ENCODE measurements around the gene CT47B1.

- TF ChIP-seq, protein P1, sequence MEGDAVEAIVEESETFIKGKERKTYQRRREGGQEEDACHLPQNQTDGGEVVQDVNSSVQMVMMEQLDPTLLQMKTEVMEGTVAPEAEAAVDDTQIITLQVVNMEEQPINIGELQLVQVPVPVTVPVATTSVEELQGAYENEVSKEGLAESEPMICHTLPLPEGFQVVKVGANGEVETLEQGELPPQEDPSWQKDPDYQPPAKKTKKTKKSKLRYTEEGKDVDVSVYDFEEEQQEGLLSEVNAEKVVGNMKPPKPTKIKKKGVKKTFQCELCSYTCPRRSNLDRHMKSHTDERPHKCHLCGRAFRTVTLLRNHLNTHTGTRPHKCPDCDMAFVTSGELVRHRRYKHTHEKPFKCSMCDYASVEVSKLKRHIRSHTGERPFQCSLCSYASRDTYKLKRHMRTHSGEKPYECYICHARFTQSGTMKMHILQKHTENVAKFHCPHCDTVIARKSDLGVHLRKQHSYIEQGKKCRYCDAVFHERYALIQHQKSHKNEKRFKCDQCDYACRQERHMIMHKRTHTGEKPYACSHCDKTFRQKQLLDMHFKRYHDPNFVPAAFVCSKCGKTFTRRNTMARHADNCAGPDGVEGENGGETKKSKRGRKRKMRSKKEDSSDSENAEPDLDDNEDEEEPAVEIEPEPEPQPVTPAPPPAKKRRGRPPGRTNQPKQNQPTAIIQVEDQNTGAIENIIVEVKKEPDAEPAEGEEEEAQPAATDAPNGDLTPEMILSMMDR (IDR thresholded peaks at IDR 0.05 in 2 of 3, conservative IDR thresholded peaks at IDR 0.05 in 1 of 3; ENCODE audit: control insufficient read depth in 2 of 3, extremely low read depth in 1 of 3, insufficient read depth in 1 of 3, low read depth in 3 of 3, low read length in 3 of 3) = no peak
- TF ChIP-seq MYC (IDR thresholded peaks at IDR 0.05; ENCODE audit: insufficient read depth, insufficient read length, insufficient replicate concordance, low read length, severe bottlenecking) (no peak), PAX5 (IDR thresholded peaks at IDR 0.05; ENCODE audit: borderline replicate concordance, low read depth, low read length) (no peak), TCF12 (IDR thresholded peaks at IDR 0.05; ENCODE audit: low read depth, low read length) (no peak), SP1 (IDR thresholded peaks at IDR 0.05; ENCODE audit: low read depth, low read length) (no peak), EP300 (IDR thresholded peaks at IDR 0.05; ENCODE audit: borderline replicate concordance in 1 of 2, control insufficient read depth in 1 of 2, low read depth in 2 of 2, low read length in 2 of 2) (no peak), ZNF274 (IDR thresholded peaks at IDR 0.05; ENCODE audit: insufficient read depth, insufficient read length) (no peak), REST (IDR thresholded peaks at IDR 0.05; ENCODE audit: low read depth, low read length) (no peak), CBX5 (IDR thresholded peaks at IDR 0.05; ENCODE audit: low read depth) (no peak)
- TF ChIP-seq, protein P2, sequence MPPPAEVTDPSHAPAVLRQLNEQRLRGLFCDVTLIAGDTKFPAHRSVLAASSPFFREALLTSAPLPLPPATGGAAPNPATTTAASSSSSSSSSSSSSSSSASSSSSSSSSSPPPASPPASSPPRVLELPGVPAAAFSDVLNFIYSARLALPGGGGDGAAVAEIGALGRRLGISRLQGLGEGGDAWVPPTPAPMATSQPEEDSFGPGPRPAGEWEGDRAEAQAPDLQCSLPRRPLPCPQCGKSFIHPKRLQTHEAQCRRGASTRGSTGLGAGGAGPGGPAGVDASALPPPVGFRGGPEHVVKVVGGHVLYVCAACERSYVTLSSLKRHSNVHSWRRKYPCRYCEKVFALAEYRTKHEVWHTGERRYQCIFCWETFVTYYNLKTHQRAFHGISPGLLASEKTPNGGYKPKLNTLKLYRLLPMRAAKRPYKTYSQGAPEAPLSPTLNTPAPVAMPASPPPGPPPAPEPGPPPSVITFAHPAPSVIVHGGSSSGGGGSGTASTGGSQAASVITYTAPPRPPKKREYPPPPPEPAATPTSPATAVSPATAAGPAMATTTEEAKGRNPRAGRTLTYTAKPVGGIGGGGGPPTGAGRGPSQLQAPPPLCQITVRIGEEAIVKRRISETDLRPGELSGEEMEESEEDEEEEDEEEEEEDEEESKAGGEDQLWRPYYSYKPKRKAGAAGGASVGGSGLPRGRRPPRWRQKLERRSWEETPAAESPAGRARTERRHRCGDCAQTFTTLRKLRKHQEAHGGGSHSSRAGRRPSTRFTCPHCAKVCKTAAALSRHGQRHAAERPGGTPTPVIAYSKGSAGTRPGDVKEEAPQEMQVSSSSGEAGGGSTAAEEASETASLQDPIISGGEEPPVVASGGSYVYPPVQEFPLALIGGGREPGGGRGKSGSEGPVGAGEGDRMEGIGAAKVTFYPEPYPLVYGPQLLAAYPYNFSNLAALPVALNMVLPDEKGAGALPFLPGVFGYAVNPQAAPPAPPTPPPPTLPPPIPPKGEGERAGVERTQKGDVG (CRISPR knock-in tag; IDR thresholded peaks at IDR 0.05) = no peak
These were observed 748 bp downstream of the CT47B1 start for GRCh38 chrX:120874678-120875557.

Measured in GM12878 (cell line).